Measurements from ENCODE around the gene RASL10A.

RASL10A gene

DNA sequence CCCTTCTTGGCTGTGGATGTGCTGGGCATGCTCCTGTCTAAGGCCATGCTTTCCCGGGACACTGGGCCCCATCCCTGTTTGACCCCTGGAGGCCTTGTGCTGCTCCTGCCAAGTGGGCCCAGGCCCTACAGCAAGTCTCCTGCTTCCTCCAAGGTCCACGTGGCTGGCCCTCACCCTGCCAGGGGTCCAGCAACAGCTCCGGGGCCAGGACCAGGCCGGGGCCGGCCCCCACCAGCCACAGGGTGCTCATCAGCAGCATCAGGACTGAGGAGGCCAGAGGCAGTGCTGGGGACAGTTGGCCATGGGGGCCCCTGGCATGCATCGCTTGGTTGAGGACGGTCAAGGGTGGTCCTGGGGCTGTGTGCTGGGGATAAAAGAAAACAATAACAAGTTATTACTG is 50.2 kb downstream of the RASL10A start:
- Histone ChIP-seq H3K4me2 (ENCODE audit: low read length) (no peak overlapping the region), H3K79me2 (peaks cover 18% of the 10 kb centered on the region), H3K4me3 (ENCODE audit: low read depth, low read length) (no peak overlapping the region), H3K27me3 (ENCODE audit: control insufficient read depth, insufficient read depth, low read length) (no peaks in the 10 kb centered on the region), H3K9me3 (ENCODE audit: control insufficient read depth, low read length) (no peaks in the 10 kb centered on the region), H3K4me1 (peaks cover 5% of the 10 kb centered on the region), H3K9ac (no peak overlapping the region), H2AFZ (no peak overlapping the region), H3K36me3 (ENCODE audit: control insufficient read depth, insufficient read depth, low read length) (no peaks in the 10 kb centered on the region), H3K27ac (no peak overlapping the region)
- no peak for TF ChIP-seq CTCF (IDR thresholded peaks at IDR 0.05)

DNA sequence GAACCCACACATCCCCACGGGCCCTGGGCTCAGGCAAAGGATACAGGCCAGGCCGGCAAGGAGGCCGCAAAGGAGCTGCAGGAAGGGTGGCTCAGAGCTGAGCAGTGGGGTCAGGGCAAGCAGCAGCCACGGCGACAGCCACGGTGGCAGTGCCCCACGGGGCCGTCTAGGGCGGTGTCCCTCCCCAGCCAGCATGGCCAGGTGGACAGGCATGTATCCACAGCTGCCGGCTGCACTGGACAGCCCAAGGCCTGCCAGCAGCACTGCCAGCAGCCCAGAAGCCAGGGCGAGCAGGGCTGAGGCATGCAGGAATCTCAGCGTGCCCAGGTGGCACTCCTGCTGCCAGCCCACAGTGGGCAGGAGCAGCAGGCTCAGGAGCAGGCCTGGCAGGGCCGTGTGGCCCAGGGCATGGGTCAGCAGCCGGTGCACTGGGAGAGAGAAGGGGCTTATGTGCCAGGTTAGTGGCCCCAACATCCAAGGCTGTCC is 51.7 kb downstream of the RASL10A start:
- Histone ChIP-seq H3K27me3 (ENCODE audit: control insufficient read depth, insufficient read depth, low read length) (no peaks in the 10 kb centered on the region), H3K9me3 (ENCODE audit: control insufficient read depth, low read length) (no peaks in the 10 kb centered on the region), H3K4me3 (ENCODE audit: low read depth, low read length) (no peak overlapping the region), H3K4me2 (ENCODE audit: low read length) (no peak overlapping the region), H3K79me2 (peaks cover 6% of the 10 kb centered on the region), H3K9ac (no peak overlapping the region), H3K27ac (no peak overlapping the region), H2AFZ (no peak overlapping the region), H3K36me3 (ENCODE audit: control insufficient read depth, insufficient read depth, low read length) (no peaks in the 10 kb centered on the region), H3K4me1 (peaks cover 5% of the 10 kb centered on the region)
- no peak for TF ChIP-seq CTCF (IDR thresholded peaks at IDR 0.05)

All from parathyroid adenoma (tissue), 2 donors.